ENCODE results near the gene HS3ST4. TPM values are rescaled to one million over a fixed set of nuclear protein-coding genes. Genes with fewer than 3 reads are reported as not detected.

The HS3ST4 gene
- total and polyA plus RNA-seq, 10 of the 15 experiments (the other 5 are each of a cell fraction or from before 2014, with no cell fraction given) = 0.05 TPM; not detected in 9

- no peak for TF ChIP-seq SKIL (IDR thresholded peaks at IDR 0.05; ENCODE audit: low read depth, poor library complexity, severe bottlenecking)
- TF ChIP-seq SREBF2 (IDR thresholded peaks at IDR 0.05; ENCODE audit: low read length) = no peak
- TF ChIP-seq KLF5 (IDR thresholded peaks at IDR 0.05; ENCODE audit: partially characterized antibody) = no peak
- TF ChIP-seq MLLT1 (IDR thresholded peaks at IDR 0.05) = no peak
- no peak for TF ChIP-seq GATAD2B (conservative IDR thresholded peaks at IDR 0.05; ENCODE audit: low read depth)
- no peak for TF ChIP-seq ZNF274 (IDR thresholded peaks at IDR 0.05; ENCODE audit: insufficient read depth, insufficient read length)
These were observed 58.9 kb downstream of the HS3ST4 start (continued) for GRCh38 chr16:25750488-25751216.

GRCh38 chr16:25751230-25751835 lies 59.6 kb downstream of the HS3ST4 start:
- ChIA-PET POLR2A (no interaction called here), CTCF (no interaction called here), SMC1A (ENCODE audit: uncharacterized antibody, unreplicated experiment) (no interaction called here), RAD21 (ENCODE audit: unreplicated experiment) (no interaction called here)
- Histone ChIP-seq H3K79me2 (ENCODE audit: control insufficient read depth, insufficient read depth, low read length) (no peaks in the 10 kb centered on the region), H3K9ac (ENCODE audit: control insufficient read depth, insufficient read depth, low read length) (no peak overlapping the region), H3K4me3 (no peak overlapping the region), H3K4me2 (ENCODE audit: control insufficient read depth, insufficient read depth) (no peak overlapping the region), H3K36me3 (ENCODE audit: control insufficient read depth in 2 of 2, insufficient read depth in 2 of 2, low read length in 1 of 2) (no peaks in the 10 kb centered on the region), H3K9me3 (replicated peaks; ENCODE audit: control insufficient read depth, insufficient read depth, low read length) (no peaks in the 10 kb centered on the region), H3K4me1 (ENCODE audit: control insufficient read depth, insufficient read depth, low read length) (no peaks in the 10 kb centered on the region), H3K27ac (ENCODE audit: control insufficient read depth, insufficient read depth) (no peak overlapping the region), H2AFZ (ENCODE audit: control insufficient read depth, low read depth, low read length) (no peak overlapping the region), H3K27me3 (replicated peaks in 1 of 2; ENCODE audit: control insufficient read depth in 2 of 2, insufficient read depth in 2 of 2, low read length in 1 of 2) (no peaks in the 10 kb centered on the region), H4K20me1 (ENCODE audit: control insufficient read depth, insufficient read depth) (no peaks in the 10 kb centered on the region)
- BruUV-seq (replicated peaks) = no TSS peak
- 38% methylated on average over 5 of the region's 5 CpGs for WGBS (ENCODE audit: insufficient coverage, insufficient replicate concordance, low lambda C conversion rate, missing lambda C conversion rate)
- DNase-seq (ENCODE audit: low read depth, low spot score) = no peak
- in situ Hi-C loops (cut with MboI) = no loop called here
- no peak for FAIRE-seq
- intact Hi-C loops (cut with micrococcal nuclease; ENCODE audit: unreplicated experiment) = no loop called here
- ATAC-seq = no peak
- TF ChIP-seq MTA3 (IDR thresholded peaks at IDR 0.05; ENCODE audit: borderline replicate concordance, low read length) = no peak
- no peak for TF ChIP-seq REST (IDR thresholded peaks at IDR 0.05; ENCODE audit: low read depth, low read length)
- TF ChIP-seq ZNF687 (IDR thresholded peaks at IDR 0.05) = no peak
- no peak for TF ChIP-seq RUNX3 (IDR thresholded peaks at IDR 0.05; ENCODE audit: low read length)

Measured in GM12878 (cell line).